Inferior parietal cortex (tissue), 1 donor: Measurements from ENCODE around the gene PERM1.
"Not testable (repeated sequence)": the region's sequence is repeated elsewhere in the genome, so short reads cannot be mapped to it uniquely, and the experiment has no call there.

ENCODE experiments used
- DNase-seq: peaks from one replicate; pipeline ENCODE4 v3.0.0-alpha.2; 2016; ENCODE audit errors: extremely low spot score

Gene PERM1

GRCh38 chr1:997993-998744 is 16.3 kb upstream of the PERM1 start:
- DNase-seq = no peak

GRCh38 chr1:997713-997992 is 15.8 kb upstream of the PERM1 start:
- DNase-seq = no peak

- DNase-seq = no peak
Measured at GRCh38 chr1:996851-997712, 15.2 kb upstream of the PERM1 start.

- no peak for DNase-seq
Measured at GRCh38 chr1:995665-996633, 14.1 kb upstream of the PERM1 start.

GRCh38 chr1:994546-994945 is 12.7 kb upstream of the PERM1 start:
- DNase-seq = not testable (repeated sequence)

GRCh38 chr1:993379-993995 is 11.6 kb upstream of the PERM1 start:
- DNase-seq = no peak

GRCh38 chr1:992362-992761 is 10.5 kb upstream of the PERM1 start:
- no peak for DNase-seq

GRCh38 chr1:991895-992294 is 10.0 kb upstream of the PERM1 start:
- no peak for DNase-seq

GRCh38 chr1:991275-991674 is 9.4 kb upstream of the PERM1 start:
- not testable (repeated sequence) for DNase-seq

GRCh38 chr1:988061-988460 is 6.2 kb upstream of the PERM1 start:
- DNase-seq = not testable (repeated sequence)

- DNase-seq = no peak
Measured at GRCh38 chr1:985126-985525, 3.2 kb upstream of the PERM1 start.

GRCh38 chr1:984476-984814 is 2.6 kb upstream of the PERM1 start:
- DNase-seq = no peak

GRCh38 chr1:983798-984475 is 2.0 kb upstream of the PERM1 start:
- DNase-seq = no peak

- no peak for DNase-seq
Measured at GRCh38 chr1:982765-983436, 1.0 kb upstream of the PERM1 start.

GRCh38 chr1:981491-981954 is 370 bp downstream of the PERM1 start:
- no peak for DNase-seq

GRCh38 chr1:980602-981395 is 1.1 kb downstream of the PERM1 start:
- no peak for DNase-seq

GRCh38 chr1:980137-980571 is 1.7 kb downstream of the PERM1 start:
- no peak for DNase-seq

- no peak for DNase-seq
Measured at GRCh38 chr1:979744-980072, 2.2 kb downstream of the PERM1 start.

GRCh38 chr1:978835-979743 is 2.8 kb downstream of the PERM1 start:
- no peak for DNase-seq
